AG09319 (cell line): Measurements from ENCODE around the gene NADK.
"Not testable (repeated sequence)": the region's sequence is repeated elsewhere in the genome, so short reads cannot be mapped to it uniquely, and the experiment has no call there.

Source experiments
- DNase-seq: peaks from one replicate; pipeline ENCODE4 v3.0.0-alpha.2; 2010; ENCODE audit warnings: low read depth; ENCODE audit errors: extremely low read depth
- CTCF ChIP-seq: IDR thresholded peaks from 2 replicates; pipeline ENCODE4 v1.5.1; 2011; ENCODE audit warnings: low read depth, mild to moderate bottlenecking, inconsistent platforms, low read length, moderate library complexity

The NADK gene

GRCh38 chr1:1703796-1704195, 74.5 kb downstream of the NADK start:
- TF ChIP-seq CTCF, result no peak
- no peak for DNase-seq

- not testable (repeated sequence) for DNase-seq
Measured at GRCh38 chr1:1702506-1702905, 75.8 kb downstream of the NADK start.
